Measurements from ENCODE around the gene SDCBP2. TPM values are rescaled to one million over a fixed set of nuclear protein-coding genes. Genes with fewer than 3 reads are reported as not detected.

The SDCBP2 gene
- total and polyA plus RNA-seq, 11 donors = 0.65 to 4.2 (median 2.1) TPM

GRCh38 chr20:1367479-1367878 lies 38.5 kb upstream of the SDCBP2 start:
- Histone ChIP-seq H3K36me3 (peaks cover 0 to 78% (median 48%) of the 10 kb centered on the region in 9 donors), H3K27ac (no peak overlapping the region), H3K4me3 (no peak overlapping the region), H3K27me3 (no peaks in the 10 kb centered on the region), H3K4me1 (peaks cover 0 to 46% (median 22%) of the 10 kb centered on the region in 12 donors), H3K9me3 (no peaks in the 10 kb centered on the region)
- no peak for DNase-seq
- intact Hi-C loops (cut with DNase I) = no loop called here
- no peak for ATAC-seq
- 97 to 100% (median 98%) methylated on average over 4 of the region's 4 CpGs for WGBS, 4 donors
- TF ChIP-seq CTCF (IDR thresholded peaks at IDR 0.05) (no peak), POLR2A (IDR thresholded peaks at IDR 0.05) (no peak)

GRCh38 chr20:1364106-1364505 lies 35.2 kb upstream of the SDCBP2 start:
- ATAC-seq = no peak
- Histone ChIP-seq H3K27ac (peak overlapping the region in 1 of 12 donors; percentile 25), H3K4me1 (peaks cover 0 to 19% (median 0%) of the 10 kb centered on the region in 12 donors), H3K27me3 (no peaks in the 10 kb centered on the region), H3K4me3 (no peak overlapping the region), H3K36me3 (peaks cover 0 to 63% (median 42%) of the 10 kb centered on the region in 9 donors), H3K9me3 (no peaks in the 10 kb centered on the region)
- no peak for DNase-seq
- 65 to 72% (median 70%) methylated on average over 2 of the region's 2 CpGs for WGBS, 4 donors
- intact Hi-C loops (cut with DNase I) = no loop called here
- TF ChIP-seq POLR2A (IDR thresholded peaks at IDR 0.05) = no peak
- no peak for TF ChIP-seq CTCF (IDR thresholded peaks at IDR 0.05)

- TF ChIP-seq CTCF (IDR thresholded peaks at IDR 0.05) (no peak), POLR2A (IDR thresholded peaks at IDR 0.05) (no peak)
- no peaks in the 10 kb centered on the region for H3K27me3 ChIP-seq
- H3K4me3 ChIP-seq = no peak overlapping the region
- H3K4me1 ChIP-seq = peaks cover 0 to 19% (median 0%) of the 10 kb centered on the region in 12 donors
- 85 to 95% (median 86%) methylated on average over 5 of the region's 5 CpGs for WGBS, 4 donors
- ATAC-seq (no peak), DNase-seq (no peak)
- intact Hi-C loops (cut with DNase I) = no loop called here
- peak overlapping the region in 1 of 12 donors; percentile 25 for H3K27ac ChIP-seq
- H3K9me3 ChIP-seq = no peaks in the 10 kb centered on the region
- peaks cover 0 to 58% (median 37%) of the 10 kb centered on the region in 9 donors for H3K36me3 ChIP-seq
Observed at GRCh38 chr20:1363522-1363921, 34.6 kb upstream of the SDCBP2 start.

- Histone ChIP-seq H3K27me3 (no peaks in the 10 kb centered on the region), H3K9me3 (no peaks in the 10 kb centered on the region), H3K4me1 (peaks cover 0 to 19% (median 0%) of the 10 kb centered on the region in 12 donors), H3K4me3 (no peak overlapping the region), H3K36me3 (peaks cover 0 to 55% (median 26%) of the 10 kb centered on the region in 9 donors), H3K27ac (no peak overlapping the region)
- 61 to 95% (median 78%) methylated on average over 2 of the region's 2 CpGs for WGBS, 4 donors
- ATAC-seq (no peak), DNase-seq (no peak)
- intact Hi-C loops (cut with DNase I) = no loop called here
- TF ChIP-seq POLR2A (IDR thresholded peaks at IDR 0.05) (no peak), CTCF (IDR thresholded peaks at IDR 0.05) (no peak)
Observed at GRCh38 chr20:1362484-1362883, 33.5 kb upstream of the SDCBP2 start.

Data from heart left ventricle (tissue), 16 donors.